Brain microvascular endothelial cell (primary cell): ENCODE measurements around the gene TNFRSF4.

Source experiments
- DNase-seq: peaks from one replicate; pipeline ENCODE4 v3.0.0-alpha.2; 2020
- H3K27ac ChIP-seq: fragments of 250-450 bp; sonication (Bioruptor Pico); 2 replicates; pipeline ENCODE4 v1.5.1; 2020; ENCODE audit warnings: mild to moderate bottlenecking, moderate library complexity
- H3K27me3 ChIP-seq: fragments of 250-450 bp; sonication (Bioruptor Pico); replicated peaks from 2 replicates; pipeline ENCODE4 v1.5.1; 2020; ENCODE audit warnings: mild to moderate bottlenecking
- H3K36me3 ChIP-seq: fragments of 250-450 bp; sonication (Bioruptor Pico); replicated peaks from 2 replicates; pipeline ENCODE4 v1.5.1; 2020; ENCODE audit warnings: mild to moderate bottlenecking
- H3K4me3 ChIP-seq: 2 replicates; pipeline ENCODE4 v1.5.1; 2011; ENCODE audit warnings: low read depth, mild to moderate bottlenecking, control low read depth, low read length, moderate library complexity
- CTCF ChIP-seq: IDR thresholded peaks from 2 replicates; pipeline ENCODE4 v1.5.1; 2011; ENCODE audit warnings: low read depth, mild to moderate bottlenecking, moderate library complexity, low read length, control low read depth, inconsistent platforms; ENCODE audit errors: missing control alignments
- in situ Hi-C: cut with HindIII; loops from 2 replicates; pipeline ENCODE4 v1.10.0; 2017; ENCODE audit warnings: low sequenced_read_pairs, low pct_ligation_motif_present

Gene TNFRSF4

GRCh38 chr1:1223891-1224290 is 9.9 kb upstream of the TNFRSF4 start:
- DNase-seq: no peak
- Histone ChIP-seq H3K36me3 (peaks cover 66% of the 10 kb centered on the region), H3K4me3 (no peak overlapping the region), H3K27ac (no peak overlapping the region), H3K27me3 (no peaks in the 10 kb centered on the region)
- in situ Hi-C loops: no loop called here
- no peak for TF ChIP-seq CTCF

- H3K36me3 ChIP-seq: peaks cover 67% of the 10 kb centered on the region
- in situ Hi-C loops: no loop called here
- no peaks in the 10 kb centered on the region for H3K27me3 ChIP-seq
- no peak overlapping the region for H3K27ac ChIP-seq
- no peak overlapping the region for H3K4me3 ChIP-seq
- no peak for TF ChIP-seq CTCF
- no peak for DNase-seq
These were observed 9.4 kb upstream of the TNFRSF4 start for GRCh38 chr1:1223321-1223720.

- in situ Hi-C loops: no loop called here
- H3K4me3 ChIP-seq: no peak overlapping the region
- no peak overlapping the region for H3K27ac ChIP-seq
- DNase-seq: no peak
- peaks cover 68% of the 10 kb centered on the region for H3K36me3 ChIP-seq
- H3K27me3 ChIP-seq: no peaks in the 10 kb centered on the region
- TF ChIP-seq CTCF: no peak
These were observed 8.7 kb upstream of the TNFRSF4 start for GRCh38 chr1:1222575-1223225.

GRCh38 chr1:1221887-1222574 is 8.1 kb upstream of the TNFRSF4 start:
- no peak for TF ChIP-seq CTCF
- no peak for DNase-seq
- Histone ChIP-seq H3K27me3 (no peaks in the 10 kb centered on the region), H3K27ac (no peak overlapping the region), H3K4me3 (no peak overlapping the region), H3K36me3 (peaks cover 71% of the 10 kb centered on the region)
- in situ Hi-C loops: no loop called here

- Histone ChIP-seq H3K27ac (no peak overlapping the region), H3K27me3 (no peaks in the 10 kb centered on the region), H3K36me3 (peaks cover 69% of the 10 kb centered on the region), H3K4me3 (no peak overlapping the region)
- no peak for DNase-seq
- in situ Hi-C loops: no loop called here
- no peak for TF ChIP-seq CTCF
These were observed 6.2 kb upstream of the TNFRSF4 start for GRCh38 chr1:1220197-1220596.

- Histone ChIP-seq H3K27ac (no peak overlapping the region), H3K27me3 (no peaks in the 10 kb centered on the region), H3K4me3 (no peak overlapping the region), H3K36me3 (peaks cover 64% of the 10 kb centered on the region)
- DNase-seq: no peak
- in situ Hi-C loops: no loop called here
- no peak for TF ChIP-seq CTCF
These were observed 5.4 kb upstream of the TNFRSF4 start for GRCh38 chr1:1219341-1219740.
